GM10266 (cell line): Measurements from ENCODE around the gene SHMT2.
A peak's percentile ranks its signal among the peaks of the same experiment; 100 is the strongest.

Source experiments
- DNase-seq: peaks from one replicate; pipeline ENCODE4 v3.0.0; 2012; ENCODE audit errors: extremely low spot score
- CTCF ChIP-seq: IDR thresholded peaks from 2 replicates; pipeline ENCODE4 v1.5.1; 2012; ENCODE audit warnings: mild to moderate bottlenecking, low read depth; ENCODE audit not compliant: control insufficient read depth, insufficient read depth; ENCODE audit errors: missing control alignments

SHMT2 gene

GRCh38 chr12:57185403-57185802, 44.1 kb upstream of the SHMT2 start:
- no peak for DNase-seq
- TF ChIP-seq CTCF, result no peak

GRCh38 chr12:57185906-57186508, 43.5 kb upstream of the SHMT2 start:
- no peak for TF ChIP-seq CTCF
- DNase-seq, result no peak

- no peak for DNase-seq
Observed at GRCh38 chr12:57187222-57188089, 42.1 kb upstream of the SHMT2 start.

GRCh38 chr12:57188090-57188425, 41.5 kb upstream of the SHMT2 start:
- DNase-seq, result peak; percentile 48
- TF ChIP-seq CTCF, result no peak

More at GRCh38 chr12:57187222-57188089, 42.1 kb upstream of the SHMT2 start:
- no peak for TF ChIP-seq CTCF

- no peak for DNase-seq
- no peak for TF ChIP-seq CTCF
Observed at GRCh38 chr12:57190037-57190436, 39.5 kb upstream of the SHMT2 start.

- DNase-seq, result no peak
- no peak for TF ChIP-seq CTCF
Observed at GRCh38 chr12:57190821-57191220, 38.7 kb upstream of the SHMT2 start.

- no peak for DNase-seq
- TF ChIP-seq CTCF, result no peak
Observed at GRCh38 chr12:57191410-57191809, 38.1 kb upstream of the SHMT2 start.
